H1 (cell line): ENCODE results near the gene HDAC9.

Source experiments
- RNF2 ChIP-seq: fragments of 200-900, 300-1000 bp; sonication (generic); IDR thresholded peaks from 2 replicates; pipeline ENCODE4 v1.7.1; 2016; ENCODE audit warnings: borderline replicate concordance, low read depth, mild to moderate bottlenecking, antibody characterized with exemption, low read length; ENCODE audit not compliant: poor library complexity, severe bottlenecking; ENCODE audit errors: missing control alignments
- TF ChIP-seq, protein P1 (sequence below), 3 experiments: IDR thresholded peaks; 1 replicate in 2 of 3; 2 replicates in 1 of 3; pipeline versions ENCODE4 v1.5.1 to v1.6.1; 2011; ENCODE audit warnings: low read length in 3 of 3, mild to moderate bottlenecking in 3 of 3, inconsistent platforms in 2 of 3, low read depth in 1 of 3, moderate library complexity in 1 of 3; ENCODE audit not compliant: insufficient read depth in 1 of 3; ENCODE audit errors: control extremely low read depth in 1 of 3

DNA sequence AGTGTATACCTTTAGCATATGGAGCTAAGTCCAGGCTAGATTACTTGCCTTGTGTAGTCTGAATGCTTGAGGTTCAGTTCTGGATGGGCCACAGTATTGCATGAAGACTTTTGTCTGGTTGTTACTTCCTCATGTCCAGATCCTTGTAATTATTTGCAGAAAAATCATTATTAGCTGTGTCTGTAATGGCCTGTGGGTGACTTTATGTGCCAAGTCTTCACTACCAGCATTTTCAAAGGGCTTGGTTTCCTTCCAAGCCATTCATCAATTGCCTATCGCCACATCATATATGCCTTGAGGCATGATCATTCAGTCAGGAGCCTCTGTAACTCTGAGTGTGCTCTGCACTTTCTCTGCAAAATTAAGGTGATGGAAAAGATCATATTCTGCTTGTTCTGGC is 13.8 kb upstream of the HDAC9 start:
- TF ChIP-seq, protein P1, sequence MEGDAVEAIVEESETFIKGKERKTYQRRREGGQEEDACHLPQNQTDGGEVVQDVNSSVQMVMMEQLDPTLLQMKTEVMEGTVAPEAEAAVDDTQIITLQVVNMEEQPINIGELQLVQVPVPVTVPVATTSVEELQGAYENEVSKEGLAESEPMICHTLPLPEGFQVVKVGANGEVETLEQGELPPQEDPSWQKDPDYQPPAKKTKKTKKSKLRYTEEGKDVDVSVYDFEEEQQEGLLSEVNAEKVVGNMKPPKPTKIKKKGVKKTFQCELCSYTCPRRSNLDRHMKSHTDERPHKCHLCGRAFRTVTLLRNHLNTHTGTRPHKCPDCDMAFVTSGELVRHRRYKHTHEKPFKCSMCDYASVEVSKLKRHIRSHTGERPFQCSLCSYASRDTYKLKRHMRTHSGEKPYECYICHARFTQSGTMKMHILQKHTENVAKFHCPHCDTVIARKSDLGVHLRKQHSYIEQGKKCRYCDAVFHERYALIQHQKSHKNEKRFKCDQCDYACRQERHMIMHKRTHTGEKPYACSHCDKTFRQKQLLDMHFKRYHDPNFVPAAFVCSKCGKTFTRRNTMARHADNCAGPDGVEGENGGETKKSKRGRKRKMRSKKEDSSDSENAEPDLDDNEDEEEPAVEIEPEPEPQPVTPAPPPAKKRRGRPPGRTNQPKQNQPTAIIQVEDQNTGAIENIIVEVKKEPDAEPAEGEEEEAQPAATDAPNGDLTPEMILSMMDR (IDR thresholded peaks at IDR 0.05; ENCODE audit: control extremely low read depth in 1 of 3, insufficient read depth in 1 of 3, low read depth in 1 of 3, low read length in 3 of 3) = no peak
- TF ChIP-seq RNF2 = no peak
